HG02981 (cell line): ENCODE data around the gene OR51M1.

Source experiments
- ATAC-seq: cut with Tn5 transposase; IDR thresholded peaks from one replicate; pipeline ENCODE4 v1.9.1; 2021; ENCODE audit warnings: mild to moderate bottlenecking, moderate library complexity; ENCODE audit not compliant: unreplicated experiment

The OR51M1 gene

DNA sequence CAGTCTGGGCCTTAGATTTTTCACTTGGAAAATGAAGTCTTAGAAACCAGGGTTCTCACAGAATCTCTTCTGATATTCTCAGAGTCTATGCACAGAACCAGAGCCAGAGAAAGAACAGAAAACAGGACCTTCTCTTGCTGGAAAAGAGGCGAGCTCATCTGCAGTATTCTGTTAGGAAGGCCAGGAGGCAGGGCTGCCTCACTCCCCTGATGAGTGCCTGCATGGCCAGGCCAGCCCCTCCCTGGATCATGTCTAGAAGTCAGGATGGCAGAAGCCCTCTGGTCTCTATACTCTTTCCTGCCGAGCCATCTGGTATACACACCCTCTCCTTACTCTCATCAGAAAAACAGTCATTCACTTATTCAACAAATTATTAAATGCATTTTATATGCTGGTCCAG is 723 bp downstream of the OR51M1 start:
- ATAC-seq: no peak

DNA sequence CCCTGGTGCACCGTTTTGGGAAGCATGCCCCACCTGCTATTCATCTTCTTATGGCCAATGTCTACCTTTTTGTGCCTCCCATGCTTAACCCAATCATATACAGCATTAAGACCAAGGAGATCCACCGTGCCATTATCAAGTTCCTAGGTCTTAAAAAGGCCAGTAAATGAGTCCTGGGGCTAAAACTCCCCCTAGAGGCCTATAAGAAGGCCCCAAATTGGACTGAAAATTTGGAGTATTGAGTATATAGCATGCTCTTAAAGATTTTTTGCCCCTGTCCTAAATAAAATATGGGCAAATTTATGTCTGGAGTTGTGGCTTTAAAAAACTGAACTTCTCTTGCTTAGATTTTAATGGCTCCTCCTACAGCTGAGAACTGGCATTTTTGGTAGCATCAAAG is 6.6 kb downstream of the OR51M1 start:
- no peak for ATAC-seq

DNA sequence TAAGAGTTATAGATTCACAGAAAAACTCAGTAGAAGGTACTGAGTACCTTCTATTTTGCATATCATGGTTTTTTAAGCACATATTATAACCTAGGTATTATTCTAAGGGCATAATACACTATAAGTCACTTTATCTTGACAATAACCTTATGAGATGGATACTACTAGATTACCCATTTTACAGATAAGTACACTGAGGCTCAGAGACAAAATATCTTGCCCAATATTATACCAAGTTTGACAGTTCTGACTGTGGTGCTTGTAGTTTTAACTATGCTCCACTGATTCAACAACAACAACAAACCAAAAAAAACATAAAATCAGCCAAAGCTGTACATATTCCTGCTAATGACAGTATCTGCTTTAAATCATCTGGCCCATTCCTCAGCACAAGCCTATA is 10.5 kb downstream of the OR51M1 start:
- no peak for ATAC-seq

DNA sequence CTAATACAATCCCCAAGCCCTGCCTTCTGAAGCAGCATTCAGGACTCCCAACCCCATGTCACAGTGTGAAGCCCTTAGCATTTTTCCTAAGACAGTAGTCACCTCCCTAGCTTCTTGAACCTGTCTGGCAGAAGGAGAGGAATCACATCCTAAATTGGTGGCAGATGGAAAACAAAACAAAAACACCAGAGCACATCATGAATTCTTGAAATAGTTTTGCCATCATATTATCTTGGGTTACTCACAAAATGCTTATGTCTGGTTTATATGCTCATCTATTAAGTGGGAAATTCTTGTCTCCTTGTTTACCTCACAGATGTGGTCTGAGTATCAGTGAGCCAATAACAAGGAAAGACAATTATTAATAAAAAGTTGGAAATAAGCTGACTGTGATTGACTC is 15.3 kb downstream of the OR51M1 start:
- ATAC-seq: no peak

DNA sequence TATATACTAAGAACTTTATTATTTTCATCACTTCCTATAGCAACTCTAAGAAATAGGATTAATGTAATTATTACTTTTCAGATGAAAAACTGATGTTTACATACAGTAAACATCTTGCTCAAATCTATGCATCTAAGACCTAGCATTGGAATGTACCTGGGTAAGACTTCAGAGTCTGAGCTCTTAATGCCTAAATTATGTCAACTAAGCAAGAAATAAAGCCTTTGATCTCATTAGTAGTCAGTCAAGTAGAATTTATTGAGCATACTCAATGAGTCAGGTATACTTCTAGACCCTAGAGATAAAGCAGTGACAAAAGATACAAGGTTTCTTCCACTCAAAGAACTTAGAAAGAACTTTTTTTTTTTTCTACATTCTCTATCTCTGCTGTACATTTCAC is 21.6 kb downstream of the OR51M1 start:
- no peak for ATAC-seq

DNA sequence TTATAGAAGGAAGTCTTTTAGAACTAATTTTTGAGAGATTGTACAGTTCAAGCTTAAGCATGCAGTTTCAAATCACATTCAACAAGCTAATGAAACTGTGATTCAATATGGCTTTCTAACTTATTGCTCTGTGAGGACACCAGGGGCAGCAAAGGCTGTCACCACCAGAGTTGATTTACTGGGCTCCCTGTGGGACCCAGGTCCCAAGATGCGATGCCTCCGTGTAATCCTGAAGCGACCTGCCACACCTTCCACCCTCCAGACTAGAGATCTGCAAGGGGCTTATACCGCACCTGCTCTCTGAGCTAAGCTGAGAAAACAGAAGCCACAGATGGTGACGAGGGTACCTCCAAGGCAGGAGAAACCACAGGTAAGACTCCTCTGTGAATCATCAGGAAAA is 37.4 kb downstream of the OR51M1 start:
- no peak for ATAC-seq

DNA sequence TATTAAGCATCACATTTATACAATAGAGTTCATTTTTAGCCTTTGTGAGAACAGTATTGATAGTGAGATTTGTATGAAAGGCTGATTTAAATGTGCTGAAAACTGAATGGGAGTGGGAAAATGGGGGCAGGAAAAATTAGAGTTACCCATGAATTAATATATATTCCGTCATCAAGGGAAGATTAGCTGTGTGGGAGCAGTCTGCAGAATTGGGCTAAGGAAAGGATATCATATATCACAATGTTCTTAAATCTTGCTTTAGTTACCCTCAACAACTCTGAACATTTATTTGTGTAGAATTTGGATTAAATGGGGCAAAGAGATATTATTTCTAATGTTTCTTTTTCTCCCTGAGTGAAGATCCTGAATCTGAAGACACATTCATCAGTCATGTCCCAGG is 38.2 kb downstream of the OR51M1 start, which contains the start of gene OR51Q1:
TSS of gene OR51Q1 (plus strand) at position 301 of the 400 bp plus-strand sequence. CDS start at position 391, 90 bp downstream.
- ATAC-seq: no peak

DNA sequence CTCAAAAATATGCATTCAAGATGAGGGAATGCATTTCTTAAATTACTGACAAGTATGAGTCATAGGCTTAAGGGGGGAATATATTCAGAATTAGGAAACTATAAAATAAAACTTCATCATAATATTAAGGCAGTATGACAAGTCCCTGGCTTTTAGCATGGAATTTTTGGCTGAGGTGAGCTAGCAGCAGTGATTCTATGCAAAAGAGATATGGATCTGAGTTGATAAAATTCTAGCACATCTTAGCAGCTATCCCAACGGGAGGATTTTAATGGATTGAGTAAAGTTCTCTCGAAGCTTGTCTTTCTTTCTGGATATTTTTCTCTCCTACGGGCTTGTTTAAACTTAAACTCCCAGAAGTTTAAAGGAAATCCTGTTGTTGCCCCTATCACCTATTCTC is 39.5 kb downstream of the OR51M1 start:
- no peak for ATAC-seq

DNA sequence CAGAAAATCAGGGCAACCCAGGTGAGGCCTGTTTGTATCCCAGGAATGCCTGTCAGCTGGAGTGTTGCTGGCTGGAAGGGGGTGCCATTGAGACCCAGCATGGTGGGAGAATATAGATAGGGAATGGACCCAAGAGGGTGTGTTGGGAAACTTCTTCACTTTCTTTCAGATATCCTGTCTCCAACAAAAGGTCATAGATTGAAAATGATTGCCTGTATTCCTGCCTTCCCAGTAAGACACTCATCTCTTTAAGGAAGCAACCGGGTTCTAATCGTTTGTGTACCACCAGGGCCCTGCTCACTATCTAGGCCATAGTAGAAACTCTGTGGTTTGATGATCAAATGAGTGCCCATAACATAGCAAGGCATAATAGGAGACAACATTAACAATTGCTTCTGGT is 57.8 kb downstream of the OR51M1 start, which contains the start of gene OR51I1:
TSS of gene OR51I1 (minus strand) at position 101 of the 400 bp plus-strand sequence. CDS start at position 101, 0 bp downstream.
- no peak for ATAC-seq
